GM23248 (cell line): ENCODE data around the gene WSB1. TPM values are rescaled to one million over a fixed set of nuclear protein-coding genes. Genes with fewer than 3 reads are reported as not detected.
A peak's percentile ranks its signal among the peaks of the same experiment; 100 is the strongest.

ENCODE experiments used
- DNase-seq: peaks from one replicate; pipeline ENCODE4 v3.0.0-alpha.2; 2015
- H2AFZ ChIP-seq: fragments of 200-600 bp; sonication (generic); 2 replicates; pipeline ENCODE4 v1.6.1; 2016; ENCODE audit warnings: antibody characterized with exemption
- H3F3A ChIP-seq: fragments of 200-600 bp; sonication (generic); 2 replicates; pipeline ENCODE4 v1.6.1; 2016; ENCODE audit warnings: mild to moderate bottlenecking, antibody characterized with exemption, mixed run types; ENCODE audit not compliant: insufficient read depth
- H3K27ac ChIP-seq: fragments of 200-600 bp; sonication (generic); 2 replicates; pipeline ENCODE4 v1.5.1; 2016; ENCODE audit warnings: mild to moderate bottlenecking
- H3K27me3 ChIP-seq: fragments of 200-600 bp; sonication (generic); replicated peaks from 2 replicates; pipeline ENCODE4 v1.6.1; 2016; ENCODE audit warnings: mild to moderate bottlenecking; ENCODE audit not compliant: insufficient read depth
- H3K36me3 ChIP-seq: fragments of 200-600 bp; sonication (generic); 2 replicates; pipeline ENCODE4 v1.6.1; 2016; ENCODE audit warnings: low read depth, mild to moderate bottlenecking
- H3K4me1 ChIP-seq: fragments of 200-600 bp; sonication (generic); 2 replicates; pipeline ENCODE4 v1.6.1; 2016; ENCODE audit warnings: mild to moderate bottlenecking; ENCODE audit not compliant: insufficient read depth
- H3K4me2 ChIP-seq: fragments of 200-600 bp; sonication (generic); one replicate; pipeline ENCODE4 v1.6.1; 2016; ENCODE audit warnings: mild to moderate bottlenecking; ENCODE audit not compliant: unreplicated experiment
- H3K4me3 ChIP-seq: fragments of 200-600 bp; sonication (generic); 2 replicates; pipeline ENCODE4 v1.5.1; 2016; ENCODE audit warnings: mild to moderate bottlenecking
- H3K79me2 ChIP-seq: fragments of 200-600 bp; sonication (generic); 2 replicates; pipeline ENCODE4 v1.6.1; 2016; ENCODE audit warnings: mild to moderate bottlenecking; ENCODE audit not compliant: insufficient read depth
- H3K9ac ChIP-seq: fragments of 200-600 bp; sonication (generic); 2 replicates; pipeline ENCODE4 v1.6.1; 2016; ENCODE audit warnings: mild to moderate bottlenecking
- H3K9me2 ChIP-seq: fragments of 200-600 bp; sonication (generic); 2 replicates; pipeline ENCODE4 v1.6.1; 2016; ENCODE audit warnings: mixed run types, mild to moderate bottlenecking, moderate library complexity; ENCODE audit not compliant: insufficient read depth
- H3K9me3 ChIP-seq: fragments of 200-600 bp; sonication (generic); one replicate; pipeline ENCODE4 v1.6.1; 2017; ENCODE audit warnings: low read depth
- H4K20me1 ChIP-seq: fragments of 200-600 bp; sonication (generic); 2 replicates; pipeline ENCODE4 v1.6.0; 2016; ENCODE audit not compliant: insufficient read depth
- EZH2 ChIP-seq: fragments of 200-600 bp; sonication (generic); IDR thresholded peaks from 2 replicates; pipeline ENCODE4 v1.6.1; 2018; ENCODE audit warnings: antibody characterized with exemption, mild to moderate bottlenecking; ENCODE audit not compliant: insufficient read depth, poor library complexity, severe bottlenecking
- EZH2phosphoT487 ChIP-seq: fragments of 200-600 bp; sonication (generic); IDR thresholded peaks from 2 replicates; pipeline ENCODE4 v1.6.1; 2018; ENCODE audit warnings: antibody characterized with exemption, moderate library complexity, mild to moderate bottlenecking, low read depth; ENCODE audit not compliant: insufficient read depth
- WGBS, 2 experiments: methylation state at CpG; one replicate each; pipeline ENCODE4 v1.1.6; 2015 to 2017; ENCODE audit warnings: low lambda C conversion rate in 2 of 2, low coverage in 1 of 2; ENCODE audit errors: missing lambda C conversion rate in 2 of 2; 5-methylcytosine and 5-hydroxymethylcytosine counted together
- in situ Hi-C: fragments of 300-500 bp; cut with MboI; formaldehyde crosslinking; loops from 2 replicates; pipeline ENCODE4 v1.15.0; 2020
- polyA plus RNA-seq: library from polyadenylated mRNA; unstranded; fragments of >200 nt; fragmentation: Nextera tagmentation; extraction: Ambion mirVana; gene quantifications from 2 replicates; pipeline ENCODE4 v1.2.1, GENCODE V29; 2016
- total RNA-seq: library from RNA; depleted of rRNA; stranded (reverse); fragments of >200 nt; shearing (Covaris generic); gene quantifications from 2 replicates; pipeline ENCODE4 v1.2.3, GENCODE V29; 2014

WSB1 gene
- total and polyA plus RNA-seq, 2 experiments from 2014 or later, result 127 to 135 TPM

GRCh38 chr17:27313301-27313700 is 19.4 kb downstream of the WSB1 start:
- Histone ChIP-seq H4K20me1 (no peaks in the 10 kb centered on the region), H3K9me2 (no peaks in the 10 kb centered on the region)

GRCh38 chr17:27315322-27315721 is 21.4 kb downstream of the WSB1 start:
- Histone ChIP-seq H3F3A (peaks cover 63% of the 10 kb centered on the region), H3K27ac (peak overlapping the region; percentile 78), H3K36me3 (peaks cover 63% of the 10 kb centered on the region), H3K4me3 (no peak overlapping the region), H2AFZ (no peak overlapping the region), H3K9ac (peak overlapping the region; percentile 62), H3K9me2 (no peaks in the 10 kb centered on the region), H3K9me3 (no peaks in the 10 kb centered on the region), H4K20me1 (no peaks in the 10 kb centered on the region), H3K79me2 (peaks cover 5% of the 10 kb centered on the region), H3K4me2 (peak overlapping the region; percentile 5), H3K27me3 (no peaks in the 10 kb centered on the region), H3K4me1 (peaks cover 17% of the 10 kb centered on the region)
- in situ Hi-C loops, result no loop called here
- peak; percentile 95 for DNase-seq
- TF ChIP-seq EZH2 (no peak), EZH2phosphoT487 (no peak)
- 21 to 22% methylated on average over 6 of the region's 6 CpGs for WGBS, 2 experiments

More at GRCh38 chr17:27313301-27313700, 19.4 kb downstream of the WSB1 start:
- in situ Hi-C loops, result no loop called here
- no peak overlapping the region for H3K4me3 ChIP-seq
- no peaks in the 10 kb centered on the region for H3K27me3 ChIP-seq
- no peak overlapping the region for H3K4me2 ChIP-seq
- DNase-seq, result no peak
- H3K9ac ChIP-seq, result no peak overlapping the region
- H3K36me3 ChIP-seq, result peaks cover 75% of the 10 kb centered on the region
- H3K9me3 ChIP-seq, result no peaks in the 10 kb centered on the region
- no peak overlapping the region for H3K27ac ChIP-seq
- peaks cover 25% of the 10 kb centered on the region for H3K79me2 ChIP-seq
- peaks cover 6% of the 10 kb centered on the region; the same call in 1 of the 2 replicates for H3K4me1 ChIP-seq
- TF ChIP-seq EZH2phosphoT487 (no peak), EZH2 (no peak)
- no peak overlapping the region for H2AFZ ChIP-seq
- 92 to 93% methylated on average over 1 of the region's 1 CpG for WGBS, 2 experiments
- H3F3A ChIP-seq, result peaks cover 43% of the 10 kb centered on the region

- no peaks in the 10 kb centered on the region for H3K27me3 ChIP-seq
- no peak for TF ChIP-seq EZH2phosphoT487
- no peak for TF ChIP-seq EZH2
- H3K4me2 ChIP-seq, result no peak overlapping the region
- H4K20me1 ChIP-seq, result no peaks in the 10 kb centered on the region
- no peak overlapping the region for H3K4me3 ChIP-seq
- H3F3A ChIP-seq, result peaks cover 65% of the 10 kb centered on the region
- peaks cover 57% of the 10 kb centered on the region for H3K36me3 ChIP-seq
- H3K9ac ChIP-seq, result peak overlapping the region; percentile 62
- no peaks in the 10 kb centered on the region; the same call in 1 of the 2 replicates for H3K79me2 ChIP-seq
- H3K27ac ChIP-seq, result peak overlapping the region; percentile 78
- no peaks in the 10 kb centered on the region for H3K9me3 ChIP-seq
- no peaks in the 10 kb centered on the region for H3K9me2 ChIP-seq
- H3K4me1 ChIP-seq, result peaks cover 17% of the 10 kb centered on the region
- DNase-seq, result no peak
- no peak overlapping the region for H2AFZ ChIP-seq
- 92 to 93% methylated on average over 7 of the region's 7 CpGs for WGBS, 2 experiments
- in situ Hi-C loops, result no loop called here
Observed at GRCh38 chr17:27315796-27316465, 22.0 kb downstream of the WSB1 start.

GRCh38 chr17:27318228-27318627 is 24.3 kb downstream of the WSB1 start:
- in situ Hi-C loops, result no loop called here
- 70 to 72% methylated on average over 4 of the region's 4 CpGs for WGBS, 2 experiments
- no peaks in the 10 kb centered on the region for H3K27me3 ChIP-seq

More at GRCh38 chr17:27318228-27318627, 24.3 kb downstream of the WSB1 start:
- Histone ChIP-seq H2AFZ (no peak overlapping the region), H3K9me2 (no peaks in the 10 kb centered on the region), H4K20me1 (no peaks in the 10 kb centered on the region), H3K9me3 (no peaks in the 10 kb centered on the region), H3K9ac (no peak overlapping the region), H3K4me3 (no peak overlapping the region), H3K4me2 (no peak overlapping the region), H3K36me3 (peaks cover 36% of the 10 kb centered on the region), H3F3A (peaks cover 76% of the 10 kb centered on the region), H3K4me1 (peaks cover 19% of the 10 kb centered on the region), H3K79me2 (no peaks in the 10 kb centered on the region), H3K27ac (no peak overlapping the region)
- no peak for TF ChIP-seq EZH2phosphoT487
- no peak for TF ChIP-seq EZH2
- no peak for DNase-seq
